Activated CD8-positive, alpha-beta memory T cell treated with anti-CD3 and anti-CD28 coated beads, Interleukin-2, amount 50 U/mL, for 24 hours (primary cell): ENCODE measurements around the gene CLIC1.

ENCODE experiments used
- DNase-seq: peaks from one replicate; pipeline ENCODE4 v3.0.0-alpha.2; 2020; ENCODE audit errors: extremely low read depth

The CLIC1 gene

DNA sequence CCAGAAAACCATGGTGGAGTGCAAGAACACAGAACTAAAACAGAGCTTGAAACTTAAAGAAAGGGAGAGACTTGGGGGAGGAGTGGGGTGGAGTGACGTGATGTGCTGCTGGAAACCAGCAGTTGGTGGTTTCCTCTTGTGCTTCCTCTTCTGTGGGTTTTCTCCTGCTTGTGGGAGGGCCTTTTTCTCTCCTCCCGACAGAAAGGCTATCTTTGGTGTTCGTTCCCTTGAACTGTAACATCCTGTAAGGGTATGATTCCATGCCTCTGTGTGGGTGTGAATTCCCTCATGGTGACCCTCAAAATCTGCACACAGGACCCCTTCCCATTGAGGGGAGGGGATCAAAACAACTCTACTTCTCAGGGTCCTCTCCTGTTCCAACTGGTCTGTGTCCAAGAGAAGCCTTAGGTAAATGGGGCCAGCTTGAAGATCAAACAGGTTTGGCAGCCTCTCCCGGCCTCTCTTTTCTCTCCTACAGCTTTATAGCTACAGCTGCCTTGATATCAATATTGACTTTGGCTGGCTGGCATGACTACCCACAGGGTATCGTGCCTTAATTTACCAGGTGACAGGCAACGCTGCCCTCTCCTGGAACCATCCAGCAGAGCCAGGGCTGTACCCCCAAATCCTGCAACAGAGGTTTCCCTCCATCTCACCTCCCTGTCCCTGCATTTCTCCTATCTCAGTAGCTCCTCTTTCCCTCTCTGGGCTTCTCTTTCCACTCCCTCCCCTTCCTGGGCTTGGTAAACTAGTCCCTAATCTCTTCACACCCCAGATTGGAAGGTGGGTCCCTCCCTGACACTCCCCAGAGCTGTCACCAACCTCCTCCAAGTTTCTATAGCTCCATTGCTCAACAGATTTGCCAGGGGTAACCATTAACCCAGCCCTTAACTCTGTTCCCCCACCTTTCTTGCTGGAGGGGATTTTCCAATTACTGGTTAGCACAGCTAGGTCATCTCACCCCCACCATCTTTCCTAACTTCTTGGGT is 2.0 kb upstream of the CLIC1 start:
- DNase-seq = no peak

GRCh38 chr6:31737315-31737990 is 1.1 kb upstream of the CLIC1 start:
- no peak for DNase-seq

DNA sequence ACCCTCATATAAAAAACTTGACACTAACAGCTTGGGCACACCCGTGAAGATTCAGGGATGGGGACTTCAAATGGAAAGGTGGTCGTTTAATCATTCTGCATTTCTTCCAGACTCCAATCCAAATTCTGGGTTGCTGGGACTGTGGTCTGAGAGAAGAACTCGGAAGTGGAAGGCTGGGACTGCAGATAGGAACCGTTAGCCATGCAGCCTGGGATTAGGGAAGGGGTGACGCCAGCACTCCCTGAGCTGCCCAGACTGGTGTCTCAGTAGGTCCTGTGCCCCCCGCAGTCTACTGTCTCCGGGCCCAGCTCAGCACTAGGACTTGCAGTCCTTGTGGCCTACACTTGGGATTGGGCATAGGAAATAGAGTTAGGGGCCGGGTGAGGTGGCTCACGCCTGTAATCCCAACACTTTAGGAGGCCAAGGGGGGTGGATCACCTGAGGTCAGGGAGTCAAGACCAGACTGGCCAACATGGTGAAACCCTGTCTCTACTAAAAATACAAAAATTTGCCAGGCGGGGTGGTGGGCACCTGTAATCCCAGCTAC is 511 bp upstream of the CLIC1 start:
- DNase-seq = no peak

DNA sequence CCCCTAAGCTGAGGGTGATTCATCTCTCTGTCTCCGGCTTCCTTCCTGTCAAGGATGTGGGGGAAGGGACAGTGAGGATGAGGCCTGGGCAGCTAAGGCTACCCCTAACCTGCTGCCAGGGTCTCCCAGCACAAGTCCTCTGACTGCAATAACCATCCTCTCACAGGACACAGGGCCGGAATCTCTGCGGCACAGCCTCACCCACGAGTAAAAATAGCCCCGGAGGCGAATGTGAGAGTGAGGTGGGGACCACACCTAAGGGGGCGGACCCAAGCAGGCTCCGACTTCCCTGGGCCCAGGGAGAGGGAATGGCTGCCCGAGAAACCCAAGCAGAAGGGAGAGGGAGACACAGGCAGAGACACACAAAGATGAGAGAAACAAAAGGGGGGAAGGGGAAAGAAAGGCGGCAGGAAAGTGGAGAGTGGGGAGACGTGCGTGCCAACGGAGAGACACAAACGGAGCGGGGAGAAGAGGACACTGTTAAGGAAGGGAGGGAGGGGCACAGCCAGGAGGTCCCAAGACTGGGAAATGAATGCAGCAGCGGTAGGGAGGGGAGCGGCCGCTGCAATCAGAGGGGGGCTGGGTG is 1.4 kb downstream of the CLIC1 start:
- DNase-seq = no peak

- DNase-seq = no peak
Observed at GRCh38 chr6:31734247-31734820, 2.0 kb downstream of the CLIC1 start.

DNA sequence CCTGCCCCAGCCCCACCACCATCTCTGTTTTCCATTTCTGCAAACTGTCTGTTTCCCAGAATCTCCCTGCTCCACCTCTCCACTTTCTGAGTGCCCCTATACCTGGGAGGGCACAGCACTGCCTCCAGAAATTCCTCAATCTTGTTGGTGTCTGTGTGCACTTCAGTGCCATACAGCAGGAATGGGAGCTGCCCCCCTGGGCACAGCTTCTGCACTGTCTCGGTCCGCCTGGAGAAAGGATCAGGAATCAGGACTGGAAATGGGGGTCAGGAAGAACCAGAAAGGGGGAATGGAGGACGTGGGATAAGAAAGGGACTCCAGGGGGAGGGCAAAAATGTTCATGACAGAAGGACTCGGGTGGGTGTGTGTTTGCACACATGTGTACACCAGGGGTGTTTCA is 2.6 kb downstream of the CLIC1 start:
- no peak for DNase-seq

DNA sequence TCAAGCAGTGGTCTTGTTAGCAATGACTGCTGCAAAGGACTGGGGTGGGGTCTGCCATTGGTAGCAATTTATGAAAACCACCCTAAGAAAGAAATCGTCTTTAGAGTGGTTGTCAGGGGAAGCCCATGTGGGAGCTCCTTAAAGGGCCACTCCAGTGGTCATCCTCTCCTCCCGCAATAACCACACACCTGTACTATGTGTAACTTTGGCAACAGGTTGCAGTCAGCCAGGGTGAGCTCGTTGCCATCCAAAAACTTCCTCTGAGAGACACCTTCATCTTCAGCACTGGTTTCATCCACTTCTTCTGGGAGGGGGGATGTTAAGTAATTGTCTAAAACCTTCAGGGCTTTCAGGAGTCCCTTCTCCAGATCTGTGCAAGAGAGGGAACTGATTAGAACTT is 4.3 kb downstream of the CLIC1 start:
- no peak for DNase-seq

GRCh38 chr6:31730631-31731086 is 5.7 kb downstream of the CLIC1 start:
- no peak for DNase-seq

DNA sequence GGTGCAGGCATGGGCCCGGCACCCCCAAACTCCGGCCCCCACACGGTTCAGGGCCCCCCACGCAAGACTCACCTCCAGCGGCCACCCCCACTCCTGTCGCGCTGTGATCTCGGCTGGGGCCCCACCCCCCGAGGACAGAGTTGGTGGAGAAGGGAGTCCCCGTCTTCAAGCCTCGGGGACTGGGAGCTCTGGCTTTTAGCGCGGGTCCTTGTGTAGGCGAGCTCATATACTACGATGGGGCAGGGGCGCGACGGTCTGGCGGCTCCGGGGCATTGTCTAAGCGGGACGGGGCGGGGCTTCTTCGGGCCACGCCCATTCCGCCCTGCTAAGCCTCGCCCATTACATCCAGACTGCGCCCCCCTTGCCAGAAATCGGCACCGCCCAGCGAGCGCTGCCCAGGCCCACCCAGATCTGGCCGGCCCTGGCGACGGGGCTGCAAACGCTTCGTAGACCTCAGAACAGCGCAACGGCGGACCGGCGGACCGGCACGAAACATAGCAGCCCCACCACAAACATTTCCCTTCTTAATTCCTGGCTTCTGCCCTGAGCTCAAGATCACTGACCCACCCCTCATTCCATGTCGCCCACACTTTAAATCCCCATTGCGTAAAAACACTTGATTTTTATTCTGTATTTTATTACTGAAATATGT is 6.2 kb downstream of the CLIC1 start:
- no peak for DNase-seq

- DNase-seq = no peak
Observed at GRCh38 chr6:31729515-31729978, 6.8 kb downstream of the CLIC1 start.

- no peak for DNase-seq
Observed at GRCh38 chr6:31728767-31729514, 7.4 kb downstream of the CLIC1 start, which contains the start of gene DDAH2. TSS of gene DDAH2 (minus strand) at chr6:31729299. CDS start at chr6:31729161, 138 bp downstream.

- no peak for DNase-seq
Observed at GRCh38 chr6:31727717-31728671, 8.3 kb downstream of the CLIC1 start.

- DNase-seq = no peak
Observed at GRCh38 chr6:31727034-31727716, 9.2 kb downstream of the CLIC1 start.

GRCh38 chr6:31725502-31726350 is 10.6 kb downstream of the CLIC1 start:
- DNase-seq = no peak

DNA sequence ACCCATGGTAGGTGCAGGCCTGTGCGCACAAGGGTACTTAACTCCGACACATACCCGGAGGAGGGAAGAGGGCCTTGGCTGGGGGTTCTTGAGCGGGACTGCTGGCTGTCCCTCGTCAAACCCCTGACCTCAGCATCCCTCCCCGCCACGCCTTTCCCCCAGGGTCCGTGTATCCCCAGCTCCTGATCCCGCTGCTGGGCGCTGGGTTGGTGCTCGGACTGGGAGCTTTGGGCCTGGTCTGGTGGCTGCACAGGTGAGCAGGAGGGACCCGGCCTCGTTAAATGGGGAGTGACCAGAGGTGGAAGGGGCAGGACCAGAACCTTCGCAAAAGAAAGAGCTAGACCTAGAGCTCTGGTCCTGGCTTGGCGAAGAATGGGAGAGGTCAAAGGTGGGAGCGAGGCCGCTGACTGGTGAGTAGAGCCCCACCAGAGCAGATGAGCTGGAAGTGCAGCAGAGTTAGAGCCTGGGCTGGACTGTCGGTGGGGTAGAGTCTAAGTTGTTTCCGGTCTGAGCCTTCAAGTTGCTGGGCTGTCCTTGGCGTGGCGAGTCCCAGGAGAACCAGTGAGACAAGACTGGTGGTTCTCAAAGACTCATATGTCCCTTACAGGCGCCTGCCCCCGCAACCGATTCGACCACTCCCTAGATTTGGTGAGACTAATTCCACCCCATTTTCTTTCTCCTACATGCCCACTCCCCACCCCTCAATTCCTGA is 12.2 kb downstream of the CLIC1 start:
- no peak for DNase-seq

DNA sequence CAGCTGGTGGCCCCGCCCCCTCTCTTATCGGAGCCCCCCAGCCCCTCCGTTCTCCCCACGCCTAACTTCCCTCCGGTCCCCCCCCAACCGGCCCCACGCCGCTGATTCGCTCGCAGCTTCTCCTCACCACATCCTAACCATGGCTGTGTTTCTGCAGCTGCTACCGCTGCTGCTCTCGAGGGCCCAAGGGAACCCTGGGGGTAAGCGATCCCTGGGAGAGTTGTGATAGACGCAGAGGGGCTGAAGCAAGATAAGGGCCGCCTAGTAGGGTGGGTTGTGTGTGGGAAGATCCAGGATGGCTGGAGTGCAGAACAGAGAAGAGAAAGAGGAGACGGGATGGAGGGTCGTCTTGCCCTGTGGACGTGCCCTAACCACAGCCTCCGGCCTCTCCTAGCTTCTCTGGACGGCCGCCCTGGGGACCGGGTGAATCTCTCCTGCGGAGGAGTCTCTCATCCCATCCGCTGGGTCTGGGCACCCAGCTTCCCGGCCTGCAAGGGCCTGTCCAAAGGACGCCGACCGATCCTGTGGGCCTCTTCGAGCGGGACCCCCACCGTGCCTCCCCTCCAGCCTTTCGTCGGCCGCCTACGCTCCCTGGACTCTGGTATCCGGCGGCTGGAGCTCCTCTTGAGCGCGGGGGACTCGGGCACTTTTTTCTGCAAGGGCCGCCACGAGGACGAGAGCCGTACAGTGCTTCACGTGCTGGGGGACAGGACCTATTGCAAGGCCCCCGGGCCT is 12.9 kb downstream of the CLIC1 start, which contains the start of gene MPIG6B:
Gene MPIG6B (plus strand): TSS at position 129 of the 735 bp plus-strand sequence. CDS start 11 bp downstream, at position 140.
- DNase-seq = no peak
